Body of pancreas (tissue), 4 donors: ENCODE results near the gene EXT2. TPM values are rescaled to one million over a fixed set of nuclear protein-coding genes. Genes with fewer than 3 reads are reported as not detected.

ENCODE experiments used
- ATAC-seq: fragments of 150-250 bp; one replicate; pipeline ENCODE4 v1.9.1; 2016
- DNase-seq, 4 donors: peaks; one replicate each; pipeline ENCODE4 v3.0.0-alpha.2; 2019
- H3K27ac ChIP-seq, 4 donors: fragments of 200-600 bp; sonication (generic); 1 replicate in 3 of 4; 2 replicates in 1 of 4; pipeline versions ENCODE4 v1.5.1 to v1.6.1; 2016 to 2019; ENCODE audit warnings: mild to moderate bottlenecking in 1 of 4, mixed read lengths in 1 of 4, moderate library complexity in 1 of 4
- H3K27me3 ChIP-seq, 2 donors: fragments of 200-600 bp; sonication (generic); one replicate each; pipeline ENCODE4 v1.6.0; 2016; ENCODE audit warnings: mild to moderate bottlenecking in 1 of 2
- H3K36me3 ChIP-seq, 2 donors: fragments of 200-600 bp; sonication (generic); replicated peaks in 1 of 2; 2 replicates each; pipeline ENCODE4 v1.5.1; 2016; ENCODE audit warnings: low read depth in 2 of 2; ENCODE audit not compliant: insufficient read depth in 1 of 2
- H3K4me1 ChIP-seq: fragments of 200-600 bp; sonication (generic); one replicate; pipeline ENCODE4 v1.6.0; 2016
- H3K4me3 ChIP-seq, 2 donors: fragments of 200-600 bp; sonication (generic); 1 replicate in 1 of 2; 2 replicates in 1 of 2; pipeline ENCODE4 v1.5.1; 2016 to 2019
- H3K9me3 ChIP-seq, 3 donors: fragments of 200-600 bp; sonication (generic); 1 replicate in 2 of 3; 2 replicates in 1 of 3; pipeline ENCODE4 v1.5.1; 2016
- CTCF ChIP-seq, 7 experiments: fragments of 450-650 bp in 4 of 7; fragments of 200-600 bp in 3 of 7; sonication (generic) in 3 of 7; IDR thresholded peaks; one replicate each; pipeline ENCODE4 v1.5.1; 2016 to 2019; ENCODE audit warnings: antibody characterized with exemption in 7 of 7
- POLR2A ChIP-seq, 3 donors: fragments of 450-650 bp; IDR thresholded peaks; one replicate each; pipeline ENCODE4 v1.6.1; 2016; ENCODE audit warnings: antibody characterized with exemption in 3 of 3, mild to moderate bottlenecking in 2 of 3
- WGBS, 2 donors: methylation state at CpG; one replicate each; pipeline ENCODE4 v1.1.5; 2017; 5-methylcytosine and 5-hydroxymethylcytosine counted together
- intact Hi-C: fragments of 100-400 bp; cut with DNase I; formaldehyde crosslinking; loops from one replicate; pipeline ENCODE4 v1.15.1; 2023
- total RNA-seq, 2 donors: library from RNA; depleted of rRNA; stranded (reverse); fragments of >200 nt; gene quantifications; one replicate each; pipeline ENCODE4 v1.1.0, GENCODE V29; 2016

EXT2 gene
- total RNA-seq, 2 donors from 2014 or later: 21.4 to 34.2 TPM

DNA sequence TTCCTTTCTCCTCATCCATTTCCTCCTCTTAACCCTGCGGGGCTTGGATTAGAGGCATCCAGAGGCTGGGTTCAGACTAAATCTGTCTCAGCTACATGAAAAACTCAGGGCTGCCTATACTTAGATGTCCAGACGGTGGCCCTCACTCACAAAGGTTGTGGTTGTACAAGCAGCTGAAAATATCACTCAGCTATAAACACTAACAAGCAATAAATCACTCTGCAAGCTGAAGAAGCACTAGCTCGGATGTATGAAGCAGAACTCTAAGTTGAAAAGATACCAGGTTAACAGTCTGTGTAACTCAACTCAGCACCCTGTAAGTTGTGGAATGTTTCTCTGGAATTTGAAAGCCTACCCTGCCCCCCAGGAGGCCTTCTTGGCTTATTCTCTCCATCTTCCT, 82.9 kb downstream of the EXT2 start:
- no peak overlapping the region for H3K4me3 ChIP-seq
- no peak overlapping the region for H3K27ac ChIP-seq
- WGBS, 2 donors: 75 to 86% methylated on average over 3 of the region's 3 CpGs
- no peaks in the 10 kb centered on the region for H3K27me3 ChIP-seq
- H3K4me1 ChIP-seq: peaks cover 3% of the 10 kb centered on the region
- DNase-seq: no peak
- no peak for ATAC-seq
- TF ChIP-seq POLR2A (IDR thresholded peaks at IDR 0.05) (no peak), CTCF (IDR thresholded peaks at IDR 0.05) (no peak)
- no peaks in the 10 kb centered on the region for H3K36me3 ChIP-seq
- H3K9me3 ChIP-seq: no peaks in the 10 kb centered on the region
- intact Hi-C loops: no loop called here

GRCh38 chr11:44179173-44179572, 83.7 kb downstream of the EXT2 start:
- 64 to 74% methylated on average over 4 of the region's 4 CpGs for WGBS, 2 donors
- H3K27ac ChIP-seq: no peak overlapping the region
- H3K4me3 ChIP-seq: no peak overlapping the region
- no peaks in the 10 kb centered on the region for H3K36me3 ChIP-seq
- DNase-seq (no peak), ATAC-seq (no peak)
- TF ChIP-seq POLR2A (IDR thresholded peaks at IDR 0.05) (no peak), CTCF (IDR thresholded peaks at IDR 0.05) (no peak)
- intact Hi-C loops: no loop called here
- no peaks in the 10 kb centered on the region for H3K9me3 ChIP-seq
- peaks cover 3% of the 10 kb centered on the region for H3K4me1 ChIP-seq
- no peaks in the 10 kb centered on the region for H3K27me3 ChIP-seq

- H3K36me3 ChIP-seq: no peaks in the 10 kb centered on the region
- DNase-seq (no peak), ATAC-seq (no peak)
- TF ChIP-seq POLR2A (IDR thresholded peaks at IDR 0.05): no peak
- no peak for TF ChIP-seq CTCF (IDR thresholded peaks at IDR 0.05)
- no peaks in the 10 kb centered on the region for H3K9me3 ChIP-seq
- no peak overlapping the region for H3K27ac ChIP-seq
- no peaks in the 10 kb centered on the region for H3K27me3 ChIP-seq
- 81 to 87% methylated on average over 2 of the region's 2 CpGs for WGBS, 2 donors
- peaks cover 3% of the 10 kb centered on the region for H3K4me1 ChIP-seq
- intact Hi-C loops: no loop called here
- no peak overlapping the region for H3K4me3 ChIP-seq
Observed at GRCh38 chr11:44180107-44180506, 84.6 kb downstream of the EXT2 start.

- no peak overlapping the region for H3K27ac ChIP-seq
- H3K9me3 ChIP-seq: peaks cover 0 to 12% (median 0%) of the 10 kb centered on the region in 3 donors
- no peaks in the 10 kb centered on the region for H3K27me3 ChIP-seq
- DNase-seq (no peak), ATAC-seq (no peak)
- H3K4me1 ChIP-seq: no peaks in the 10 kb centered on the region
- H3K36me3 ChIP-seq: no peaks in the 10 kb centered on the region
- TF ChIP-seq CTCF (IDR thresholded peaks at IDR 0.05) (no peak), POLR2A (IDR thresholded peaks at IDR 0.05) (no peak)
- no peak overlapping the region for H3K4me3 ChIP-seq
- intact Hi-C loops: no loop called here
Observed at GRCh38 chr11:44185522-44185921, 90.0 kb downstream of the EXT2 start.

- no peaks in the 10 kb centered on the region for H3K27me3 ChIP-seq
- intact Hi-C loops: no loop called here
- H3K9me3 ChIP-seq: peaks cover 0 to 12% (median 0%) of the 10 kb centered on the region in 3 donors
- no peak overlapping the region for H3K4me3 ChIP-seq
- no peak overlapping the region for H3K27ac ChIP-seq
- 82 to 84% methylated on average over 2 of the region's 2 CpGs for WGBS, 2 donors
- H3K36me3 ChIP-seq: no peaks in the 10 kb centered on the region
- no peaks in the 10 kb centered on the region for H3K4me1 ChIP-seq
- TF ChIP-seq POLR2A (IDR thresholded peaks at IDR 0.05): no peak
- TF ChIP-seq CTCF (IDR thresholded peaks at IDR 0.05): no peak
- ATAC-seq: no peak
- no peak for DNase-seq
Observed at GRCh38 chr11:44186321-44186930, 90.9 kb downstream of the EXT2 start.
